Adipocyte (in vitro differentiated cells): ENCODE measurements around the gene EML6.

ENCODE experiments used
- DNase-seq: peaks from one replicate; pipeline ENCODE4 v3.0.0-alpha.2; 2015; ENCODE audit warnings: low read depth
- H3K27me3 ChIP-seq: replicated peaks from 2 replicates; pipeline ENCODE4 v1.7.0; 2013; ENCODE audit warnings: mild to moderate bottlenecking, low read length, moderate library complexity; ENCODE audit not compliant: control insufficient read depth, insufficient read depth
- H3K36me3 ChIP-seq: 2 replicates; pipeline ENCODE4 v1.7.0; 2013; ENCODE audit warnings: low read length, mild to moderate bottlenecking, moderate library complexity; ENCODE audit not compliant: control insufficient read depth, insufficient read depth, severe bottlenecking
- H3K4me1 ChIP-seq: 2 replicates; pipeline ENCODE4 v1.7.0; 2013; ENCODE audit warnings: mild to moderate bottlenecking, low read length, moderate library complexity; ENCODE audit not compliant: control insufficient read depth, insufficient read depth
- H3K4me3 ChIP-seq: 2 replicates; pipeline ENCODE4 v1.7.0; 2013; ENCODE audit warnings: mild to moderate bottlenecking, low read length, moderate library complexity
- H3K9ac ChIP-seq: 2 replicates; pipeline ENCODE4 v1.7.0; 2013; ENCODE audit warnings: mild to moderate bottlenecking, low read length, moderate library complexity
- H3K9me3 ChIP-seq: 2 replicates; pipeline ENCODE4 v1.7.0; 2013; ENCODE audit warnings: mild to moderate bottlenecking, low read length, moderate library complexity; ENCODE audit not compliant: control insufficient read depth

Gene EML6

DNA sequence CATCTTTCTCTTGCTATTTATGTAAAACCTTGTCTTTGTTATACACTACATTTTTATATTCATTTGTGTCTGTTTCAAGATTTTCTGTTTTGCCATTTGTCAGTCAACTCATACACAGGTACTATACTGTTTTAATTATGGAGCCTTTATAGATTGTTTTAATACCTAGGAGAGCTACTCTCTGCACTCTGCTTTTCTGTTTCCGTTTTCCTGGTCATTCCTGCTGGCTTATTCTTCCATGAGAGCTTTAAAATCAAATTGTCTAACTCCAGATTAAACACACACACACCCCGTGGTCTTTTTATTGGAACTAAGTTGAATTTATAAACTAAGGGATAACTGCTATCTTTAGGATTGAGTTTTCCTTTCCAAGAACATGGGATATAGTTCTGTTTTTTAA lies 165.6 kb downstream of the EML6 start:
- H3K4me1 ChIP-seq = no peaks in the 10 kb centered on the region
- no peaks in the 10 kb centered on the region for H3K27me3 ChIP-seq
- no peak for DNase-seq
- no peaks in the 10 kb centered on the region for H3K9me3 ChIP-seq
- no peak overlapping the region for H3K9ac ChIP-seq
- no peaks in the 10 kb centered on the region for H3K36me3 ChIP-seq
- no peak overlapping the region for H3K4me3 ChIP-seq

DNA sequence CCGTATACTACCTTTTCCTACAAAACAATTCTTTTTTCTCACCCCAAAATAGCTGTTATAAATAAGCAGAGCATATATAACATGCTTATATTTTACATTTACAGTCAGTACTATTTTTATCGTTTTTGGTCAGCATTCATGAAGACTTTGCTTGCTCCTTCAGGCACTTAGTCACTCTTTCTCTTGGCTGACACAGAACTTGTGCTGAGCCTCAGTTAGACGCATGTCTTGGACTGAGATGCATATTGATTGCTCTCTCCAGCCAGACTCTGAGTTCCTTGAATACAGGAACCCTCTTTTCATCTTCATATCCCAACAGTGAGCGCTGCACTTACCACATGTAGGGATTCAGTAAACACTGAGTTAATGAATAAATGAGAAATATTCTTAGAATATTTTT lies 168.4 kb downstream of the EML6 start:
- Histone ChIP-seq H3K9me3 (peaks cover 15% of the 10 kb centered on the region), H3K27me3 (no peaks in the 10 kb centered on the region), H3K4me3 (no peak overlapping the region), H3K36me3 (no peaks in the 10 kb centered on the region), H3K4me1 (no peaks in the 10 kb centered on the region), H3K9ac (no peak overlapping the region)
- DNase-seq = no peak

DNA sequence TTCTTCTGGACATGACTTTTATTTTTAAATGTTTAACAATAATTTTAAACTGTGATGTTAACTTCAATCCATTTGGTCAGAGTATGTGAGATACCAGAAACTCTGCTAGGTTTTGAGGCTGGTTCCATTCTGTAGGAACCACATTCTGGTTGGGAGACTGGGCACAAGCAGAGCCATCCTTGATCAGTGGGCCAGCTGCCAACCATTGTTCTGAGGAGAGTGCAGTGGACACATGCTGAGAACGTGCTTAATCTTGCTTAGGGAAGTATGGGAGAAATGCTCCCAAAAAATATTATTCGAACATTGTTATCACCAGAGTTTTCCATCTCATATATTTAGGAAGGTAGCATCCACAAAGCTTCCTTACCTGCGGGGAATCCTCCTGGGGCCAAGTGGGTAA lies 171.0 kb downstream of the EML6 start:
- H3K27me3 ChIP-seq = no peaks in the 10 kb centered on the region
- H3K4me3 ChIP-seq = peak overlapping the region; percentile 25
- no peak overlapping the region for H3K9ac ChIP-seq
- H3K9me3 ChIP-seq = peaks cover 15% of the 10 kb centered on the region
- DNase-seq = no peak
- H3K36me3 ChIP-seq = no peaks in the 10 kb centered on the region
- H3K4me1 ChIP-seq = peaks cover 1% of the 10 kb centered on the region

DNA sequence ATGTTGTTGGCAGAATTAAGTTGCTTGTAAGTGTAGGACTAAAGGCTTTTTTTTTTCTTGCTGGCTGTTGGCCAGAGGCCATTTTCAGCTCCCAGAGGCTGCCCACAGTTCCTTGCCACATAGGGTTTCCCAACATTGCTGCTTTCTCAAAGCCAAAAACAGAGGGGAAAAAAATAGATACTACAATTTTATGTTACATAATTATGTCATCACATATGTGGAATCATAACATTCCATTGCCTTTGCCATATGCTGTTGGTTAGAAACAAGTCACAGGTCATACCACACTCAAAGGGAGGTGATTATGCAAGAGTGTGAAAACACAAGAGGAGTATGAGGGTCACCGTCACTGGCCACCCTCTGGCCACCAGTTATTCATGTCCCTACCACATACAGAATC lies 172.3 kb downstream of the EML6 start:
- Histone ChIP-seq H3K9ac (no peak overlapping the region), H3K27me3 (no peaks in the 10 kb centered on the region), H3K4me3 (no peak overlapping the region), H3K36me3 (no peaks in the 10 kb centered on the region), H3K9me3 (peaks cover 15% of the 10 kb centered on the region), H3K4me1 (peaks cover 7% of the 10 kb centered on the region)
- DNase-seq = no peak

DNA sequence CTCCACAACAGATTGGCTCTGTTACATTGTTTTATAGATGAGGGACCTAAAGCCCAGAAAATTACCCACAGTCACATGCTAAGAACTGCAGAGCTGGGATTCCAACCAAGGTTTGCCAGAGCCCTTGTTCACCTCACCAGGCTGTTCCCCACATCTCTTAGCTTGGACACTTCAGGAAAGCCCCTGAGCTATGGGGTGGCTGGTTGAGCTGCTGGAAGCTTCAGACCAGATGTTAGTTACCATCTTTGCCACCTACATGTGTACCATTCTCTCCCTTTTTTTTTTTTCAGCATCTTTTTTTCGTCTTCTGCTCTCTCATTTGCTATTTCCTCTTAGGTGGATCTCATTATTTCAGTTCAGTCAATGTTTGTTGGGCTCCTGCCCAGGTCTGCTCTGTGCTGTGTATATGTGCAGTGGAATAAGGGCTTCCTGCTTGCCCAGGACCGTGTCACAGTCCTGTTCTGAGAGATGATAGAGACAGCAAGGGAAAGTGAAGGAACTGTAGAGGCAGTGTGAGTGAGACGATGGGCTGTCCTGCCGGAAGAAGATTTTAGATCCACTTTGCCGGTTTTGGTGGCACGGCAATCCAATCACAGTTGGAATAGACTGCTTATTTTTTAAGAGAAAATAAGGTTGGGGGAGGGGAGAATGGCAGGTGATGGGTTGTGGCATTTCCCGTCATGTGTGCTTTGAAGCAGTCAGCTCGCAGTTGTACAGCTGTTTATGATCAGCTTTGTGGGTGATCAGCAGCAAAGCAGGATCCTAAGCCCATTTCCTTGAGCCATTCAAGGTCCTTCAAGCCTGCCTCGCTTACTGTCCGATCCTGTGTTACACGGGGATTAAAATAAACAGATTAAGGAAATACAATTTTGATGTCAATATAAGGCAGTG lies 174.2 kb downstream of the EML6 start:
- no peak for DNase-seq

DNA sequence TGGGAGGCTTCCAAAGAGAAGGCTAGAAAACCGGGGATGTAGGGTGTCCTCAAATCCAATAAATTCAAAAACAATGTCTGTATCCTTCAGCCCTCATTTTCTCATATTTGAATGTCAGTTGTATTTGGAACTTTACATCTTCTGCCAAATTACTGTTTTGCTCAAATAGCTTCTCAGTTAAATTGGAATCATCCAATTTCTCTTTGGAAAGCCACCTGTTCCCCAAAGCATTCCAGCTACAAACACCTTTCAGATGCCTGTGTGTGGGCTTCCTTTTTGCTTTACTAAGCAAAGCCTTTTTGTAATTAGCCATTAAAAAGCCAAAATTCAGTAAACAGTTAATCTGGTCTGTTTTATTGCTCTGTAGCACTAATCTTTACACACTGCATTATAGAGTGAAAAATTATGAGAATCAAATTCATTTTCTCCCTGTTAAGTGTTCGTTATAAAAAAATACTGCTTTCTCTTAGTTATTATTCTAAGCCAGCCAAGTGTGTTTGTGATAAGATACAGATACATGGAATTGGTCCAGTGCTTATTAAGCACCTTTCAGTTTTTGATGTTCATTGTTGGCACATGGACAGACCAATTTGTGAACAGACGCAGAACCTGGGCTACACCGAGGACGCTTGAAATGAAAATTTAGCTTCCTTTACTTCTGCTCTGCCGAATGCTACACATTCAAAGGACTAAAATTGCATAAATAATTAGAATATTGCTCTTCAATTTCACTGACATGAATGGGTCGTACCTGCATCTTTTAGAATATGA lies 175.2 kb downstream of the EML6 start:
- no peaks in the 10 kb centered on the region for H3K27me3 ChIP-seq
- no peak overlapping the region for H3K9ac ChIP-seq
- H3K9me3 ChIP-seq = peaks cover 15% of the 10 kb centered on the region
- H3K4me3 ChIP-seq = no peak overlapping the region
- peaks cover 15% of the 10 kb centered on the region for H3K4me1 ChIP-seq
- no peaks in the 10 kb centered on the region for H3K36me3 ChIP-seq
- DNase-seq = no peak

More for the DNA sequence above, 174.2 kb downstream of the EML6 start:
- H3K27me3 ChIP-seq = no peaks in the 10 kb centered on the region
- H3K36me3 ChIP-seq = no peaks in the 10 kb centered on the region
- H3K9me3 ChIP-seq = peaks cover 15% of the 10 kb centered on the region
- peaks cover 7% of the 10 kb centered on the region for H3K4me1 ChIP-seq
- no peak overlapping the region for H3K4me3 ChIP-seq
- no peak overlapping the region for H3K9ac ChIP-seq

DNA sequence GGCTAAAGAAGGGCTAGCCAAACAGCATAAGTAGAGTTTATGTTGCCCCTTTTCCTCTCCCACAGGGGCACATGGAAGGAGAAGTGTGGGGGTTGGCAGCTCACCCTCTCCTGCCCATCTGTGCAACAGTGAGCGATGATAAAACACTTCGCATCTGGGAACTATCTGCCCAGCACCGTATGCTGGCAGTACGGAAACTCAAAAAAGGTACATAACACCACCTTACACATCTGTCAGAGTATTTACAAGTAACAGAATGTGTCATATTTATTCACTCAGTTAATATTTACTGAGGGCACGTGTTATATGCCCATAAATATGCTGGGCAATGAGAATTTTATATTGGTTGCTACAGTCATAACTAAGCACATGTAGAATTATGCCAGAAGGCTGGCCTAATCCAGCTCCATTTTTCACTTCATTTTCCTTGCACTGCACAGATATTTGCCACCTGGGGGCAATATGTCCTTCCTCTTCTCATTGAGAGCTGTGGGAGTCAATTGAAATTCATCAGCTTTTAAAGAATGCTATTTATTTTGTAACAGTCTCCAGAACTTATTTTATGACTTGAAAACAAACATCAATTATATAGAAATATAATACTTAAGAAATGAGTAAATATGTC lies 176.2 kb downstream of the EML6 start:
- Histone ChIP-seq H3K4me1 (peaks cover 23% of the 10 kb centered on the region), H3K9ac (peak overlapping the region; percentile 6), H3K27me3 (no peaks in the 10 kb centered on the region), H3K9me3 (peaks cover 10% of the 10 kb centered on the region), H3K36me3 (no peaks in the 10 kb centered on the region), H3K4me3 (no peak overlapping the region)
- DNase-seq = peak; percentile 86

DNA sequence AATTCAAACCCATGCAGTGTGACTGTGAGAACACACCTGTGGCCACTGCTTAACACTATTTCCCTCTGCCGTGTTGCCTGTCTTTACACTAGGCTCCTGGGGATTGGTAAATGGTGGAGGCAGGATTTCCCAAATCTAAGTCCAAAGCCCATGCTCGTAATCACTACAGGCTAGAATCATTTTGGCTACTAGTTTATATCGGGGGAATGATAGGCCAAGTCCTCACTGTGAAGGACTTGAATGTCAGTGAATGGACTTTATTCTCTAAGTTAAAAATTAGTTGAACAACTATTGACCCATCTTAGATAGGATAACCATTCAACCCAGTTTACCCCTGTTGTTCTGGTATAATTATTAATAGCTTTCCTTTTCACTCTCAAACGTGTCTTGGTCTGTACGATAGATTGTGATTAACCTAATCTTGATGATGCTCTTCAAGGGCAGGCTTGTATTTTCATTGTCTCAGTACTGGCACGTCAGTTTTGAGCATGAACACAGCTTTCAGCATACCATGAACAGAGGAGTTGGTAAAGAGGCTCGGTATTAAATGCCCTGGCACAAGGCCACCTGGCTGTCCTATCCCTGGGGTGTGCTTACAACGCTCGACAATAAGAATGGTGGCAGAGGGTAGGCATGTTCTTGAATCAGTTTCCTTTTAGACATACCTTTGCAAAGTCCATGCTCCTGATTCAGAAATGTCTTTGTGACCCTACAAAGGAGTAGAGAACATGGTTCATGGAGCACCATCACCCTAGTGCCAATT lies 177.9 kb downstream of the EML6 start:
- Histone ChIP-seq H3K4me3 (no peak overlapping the region), H3K9ac (no peak overlapping the region), H3K4me1 (peaks cover 26% of the 10 kb centered on the region), H3K27me3 (no peaks in the 10 kb centered on the region), H3K36me3 (no peaks in the 10 kb centered on the region), H3K9me3 (no peaks in the 10 kb centered on the region)
- DNase-seq = no peak

DNA sequence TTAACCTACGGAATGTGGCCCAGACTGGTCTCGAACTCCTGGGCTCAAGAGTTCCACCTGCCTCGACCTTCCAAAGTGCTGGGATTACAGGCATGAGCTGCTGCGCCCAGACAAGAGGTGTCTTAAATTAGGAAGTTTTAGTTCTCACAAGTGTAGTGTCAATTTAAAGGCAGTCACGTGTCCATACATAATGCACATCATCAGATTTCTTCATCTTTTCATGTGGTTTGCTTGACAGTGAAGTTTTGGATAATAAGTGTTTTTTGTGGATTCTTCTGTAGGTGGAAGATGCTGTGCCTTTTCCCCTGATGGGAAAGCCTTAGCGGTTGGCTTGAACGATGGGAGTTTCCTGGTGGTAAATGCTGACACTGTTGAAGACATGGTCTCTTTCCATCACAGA lies 179.3 kb downstream of the EML6 start:
- Histone ChIP-seq H3K9ac (no peak overlapping the region), H3K9me3 (no peaks in the 10 kb centered on the region), H3K4me1 (peaks cover 26% of the 10 kb centered on the region), H3K4me3 (no peak overlapping the region), H3K27me3 (no peaks in the 10 kb centered on the region), H3K36me3 (no peaks in the 10 kb centered on the region)
- no peak for DNase-seq

DNA sequence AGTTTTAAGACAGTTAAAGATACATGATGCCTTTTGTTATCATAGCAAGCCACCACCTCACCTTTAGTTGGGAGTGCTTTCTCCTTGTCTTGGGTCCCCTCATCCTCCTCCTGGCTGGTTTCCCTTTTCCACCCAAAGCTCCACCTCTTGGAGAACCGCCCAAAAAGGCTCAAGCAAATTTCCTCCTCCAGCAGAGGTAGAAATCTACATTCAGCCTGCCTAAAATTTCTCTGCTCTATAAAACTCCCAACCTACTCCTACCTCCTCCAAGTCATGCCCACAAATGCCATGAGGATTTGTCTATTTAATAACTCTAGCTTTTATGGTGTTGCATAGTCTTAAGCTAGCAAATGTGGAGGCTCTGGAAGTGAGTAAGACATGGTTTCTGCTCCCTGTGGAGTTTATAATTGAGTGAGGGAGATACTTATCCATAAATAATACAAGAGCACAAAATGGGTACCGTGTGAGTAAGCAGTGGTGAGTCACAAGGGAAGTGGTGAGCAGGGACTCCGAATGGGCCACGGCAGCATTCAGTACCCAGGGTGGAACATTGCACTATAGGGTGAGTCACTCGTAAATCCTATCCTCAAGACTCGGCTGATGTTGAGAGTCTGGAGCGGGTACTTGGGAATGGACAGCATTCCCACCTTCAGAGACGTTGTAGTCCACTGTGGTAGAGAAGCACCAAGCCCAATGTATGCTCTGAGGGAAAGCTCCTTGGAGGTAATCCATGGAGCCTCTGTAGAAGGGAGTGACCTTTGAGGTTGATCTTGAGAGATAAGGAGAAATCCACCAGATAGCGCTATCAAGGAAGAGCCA lies 180.5 kb downstream of the EML6 start:
- peak; percentile 93 for DNase-seq
- H3K9me3 ChIP-seq = no peaks in the 10 kb centered on the region
- H3K27me3 ChIP-seq = no peaks in the 10 kb centered on the region
- H3K36me3 ChIP-seq = no peaks in the 10 kb centered on the region
- peaks cover 32% of the 10 kb centered on the region for H3K4me1 ChIP-seq
- H3K4me3 ChIP-seq = peak overlapping the region; percentile 35
- peak overlapping the region; percentile 12 for H3K9ac ChIP-seq
